Ramos (cell line): ENCODE measurements around the gene C6orf62.
"Not testable (repeated sequence)": the region's sequence is repeated elsewhere in the genome, so short reads cannot be mapped to it uniquely, and the experiment has no call there.

Experiments used
- in situ Hi-C: fragments of 300-500 bp; cut with MboI; formaldehyde crosslinking; loops from one replicate; pipeline ENCODE4 v1.14.3; 2022; ENCODE audit warnings: low sequenced_read_pairs; ENCODE audit not compliant: unreplicated experiment

C6orf62 gene

GRCh38 chr6:24672620-24673182 lies 46.3 kb downstream of the C6orf62 start:
- in situ Hi-C loops = no loop called here

GRCh38 chr6:24671077-24671476 lies 47.9 kb downstream of the C6orf62 start:
- in situ Hi-C loops = not testable (repeated sequence)

- in situ Hi-C loops = not testable (repeated sequence)
Observed at GRCh38 chr6:24670492-24670891, 48.5 kb downstream of the C6orf62 start.

- in situ Hi-C loops = no loop called here
Observed at GRCh38 chr6:24668997-24669361, 50.0 kb downstream of the C6orf62 start.

DNA sequence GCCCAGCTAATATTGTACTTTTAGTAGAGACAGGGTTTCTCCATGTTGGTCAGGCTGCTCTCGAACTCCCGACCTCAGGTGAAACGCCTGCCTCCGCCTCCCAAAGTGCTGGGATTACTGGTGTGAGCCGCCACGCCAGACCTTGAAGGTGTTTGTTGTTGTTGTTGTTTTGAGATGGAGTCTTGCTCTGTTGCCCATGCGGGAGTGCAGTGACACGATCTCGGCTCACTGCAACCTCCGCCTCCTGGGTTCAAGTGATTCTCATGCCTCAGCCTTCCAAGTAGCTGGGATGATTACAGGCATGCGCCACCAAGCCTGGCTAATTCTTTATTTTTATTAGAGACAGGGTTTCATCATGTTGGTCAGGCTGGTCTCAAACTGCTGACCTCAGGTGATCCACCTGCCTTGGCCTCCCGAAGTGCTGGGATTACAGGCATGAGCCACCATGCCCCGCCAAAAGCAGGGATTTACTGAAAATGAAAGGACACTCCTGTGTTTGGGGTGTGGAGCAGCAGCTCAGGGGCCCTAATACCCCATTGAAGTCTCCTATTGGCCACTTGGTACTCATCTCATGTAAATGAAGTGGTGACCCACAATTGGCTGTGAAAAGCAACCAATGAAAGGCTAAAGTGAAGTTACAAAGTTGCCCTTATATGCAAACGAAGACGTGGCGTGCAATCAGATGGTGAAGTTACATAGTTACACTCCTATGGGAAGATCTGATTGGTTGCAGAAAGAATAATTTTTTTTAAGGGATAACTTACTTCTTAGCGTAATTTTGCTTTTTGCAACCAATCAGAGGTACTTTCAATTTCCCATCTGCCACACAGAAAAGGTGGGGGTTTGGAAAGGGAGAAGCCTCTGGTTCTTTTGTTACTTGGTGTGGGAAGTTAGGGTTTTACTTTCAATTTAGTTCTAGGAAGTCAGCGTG lies 50.6 kb downstream of the C6orf62 start:
- in situ Hi-C loops = not testable (repeated sequence)

GRCh38 chr6:24667378-24667803 lies 51.6 kb downstream of the C6orf62 start:
- in situ Hi-C loops = no loop called here

DNA sequence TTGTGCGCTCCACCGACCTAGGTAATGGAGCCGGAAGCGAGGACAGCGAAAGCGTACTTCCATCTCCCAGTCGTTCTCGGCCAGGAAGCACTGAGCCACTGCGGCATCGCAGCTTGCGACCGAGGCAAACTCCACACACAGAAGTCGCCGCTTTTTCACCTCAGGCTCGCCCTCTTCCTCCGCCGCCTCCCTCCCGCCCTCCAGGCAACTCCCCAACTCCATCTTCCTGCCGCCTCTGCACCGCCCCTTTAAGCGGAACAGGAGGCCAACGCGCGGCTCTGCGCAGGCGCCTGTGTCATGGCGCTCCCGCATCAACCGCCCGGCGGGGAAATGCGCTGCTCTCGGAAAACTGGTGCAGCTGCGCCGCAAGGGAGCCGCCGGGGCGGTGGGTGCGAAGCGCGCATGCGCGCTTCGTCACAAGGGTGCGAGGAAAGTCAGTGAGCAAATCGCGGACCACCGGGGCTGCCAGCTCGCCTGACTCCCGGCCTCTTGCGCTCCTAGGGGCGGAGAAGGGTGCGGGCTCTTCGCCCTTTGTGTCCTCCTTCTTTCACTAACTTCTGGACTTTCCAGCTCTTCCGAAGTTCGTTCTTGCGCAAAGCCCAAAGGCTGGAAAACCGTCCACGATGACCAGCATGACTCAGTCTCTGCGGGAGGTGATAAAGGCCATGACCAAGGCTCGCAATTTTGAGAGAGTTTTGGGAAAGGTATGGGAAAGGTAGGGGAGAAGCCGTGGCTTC lies 52.1 kb downstream of the C6orf62 start, which contains the start of the genes ACOT13 and TDP2:
ACOT13 (plus strand) TSS at position 437 of the 737 bp plus-strand sequence; CDS start at position 624, 187 bp downstream.
TDP2 (minus strand) TSS at position 259 of the 737 bp plus-strand sequence; CDS start at position 222, 37 bp downstream.
- in situ Hi-C loops = no loop called here

GRCh38 chr6:24666097-24666640 lies 52.8 kb downstream of the C6orf62 start:
- in situ Hi-C loops = no loop called here

GRCh38 chr6:24664046-24664987 lies 54.6 kb downstream of the C6orf62 start:
- in situ Hi-C loops = no loop called here

DNA sequence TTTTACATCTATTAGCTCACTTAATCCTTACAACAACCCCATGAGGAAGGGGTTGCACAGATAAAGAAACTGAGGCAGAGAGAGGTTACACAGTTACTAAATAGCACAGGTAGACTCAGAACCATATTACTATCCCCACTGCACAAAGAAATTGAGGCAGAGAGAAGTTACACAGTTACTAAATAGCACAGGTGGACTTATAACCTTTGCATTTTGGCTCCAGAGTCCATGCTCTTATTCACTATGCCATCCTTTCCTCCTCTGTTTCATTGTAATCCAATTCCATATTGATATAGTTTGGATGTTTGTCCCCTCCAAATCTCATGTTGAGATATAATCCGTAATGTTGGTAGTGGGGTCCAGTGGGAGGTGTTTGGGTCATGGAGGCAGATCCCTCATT lies 55.8 kb downstream of the C6orf62 start:
- in situ Hi-C loops = no loop called here

GRCh38 chr6:24662236-24662635 lies 56.7 kb downstream of the C6orf62 start:
- in situ Hi-C loops = no loop called here

- in situ Hi-C loops = not testable (repeated sequence)
Observed at GRCh38 chr6:24661759-24662158, 57.2 kb downstream of the C6orf62 start.

DNA sequence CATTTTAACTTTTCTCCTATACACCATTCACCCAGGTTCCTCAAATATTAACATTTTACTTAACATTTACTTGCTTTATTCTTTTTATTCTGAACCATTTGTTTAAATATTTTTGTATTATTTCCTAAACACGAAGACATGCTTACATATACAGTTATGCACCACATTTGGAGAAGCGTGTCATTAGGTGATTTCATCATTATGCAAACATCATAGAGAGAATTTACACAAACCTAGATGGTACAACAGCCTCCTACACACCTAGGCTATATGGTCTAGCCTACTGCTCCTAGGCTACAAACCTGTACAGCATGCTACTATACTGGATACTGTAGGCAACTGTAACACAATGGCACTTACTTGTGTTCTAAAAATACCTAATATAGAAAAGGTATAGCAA lies 58.8 kb downstream of the C6orf62 start:
- in situ Hi-C loops = no loop called here

DNA sequence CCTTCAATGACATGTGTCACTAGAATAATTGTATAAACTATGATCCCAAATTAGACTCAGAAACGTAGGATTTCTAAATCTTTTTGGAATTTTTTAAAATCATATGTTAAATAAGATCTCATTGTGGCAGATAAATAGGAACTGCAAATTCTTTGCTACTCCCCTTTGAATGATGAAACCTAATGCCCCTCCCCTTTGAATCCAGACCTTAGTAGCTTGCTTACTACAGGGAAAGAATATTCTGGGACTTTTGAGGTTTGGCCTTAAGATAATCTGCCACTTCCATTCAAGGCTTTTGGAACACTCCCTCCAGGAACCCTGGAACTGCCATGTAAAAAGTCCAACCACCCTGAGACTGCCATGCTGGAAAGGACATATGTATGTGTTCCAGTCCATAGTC lies 59.4 kb downstream of the C6orf62 start:
- in situ Hi-C loops = no loop called here

GRCh38 chr6:24658573-24659560 lies 60.1 kb downstream of the C6orf62 start:
- in situ Hi-C loops = no loop called here

DNA sequence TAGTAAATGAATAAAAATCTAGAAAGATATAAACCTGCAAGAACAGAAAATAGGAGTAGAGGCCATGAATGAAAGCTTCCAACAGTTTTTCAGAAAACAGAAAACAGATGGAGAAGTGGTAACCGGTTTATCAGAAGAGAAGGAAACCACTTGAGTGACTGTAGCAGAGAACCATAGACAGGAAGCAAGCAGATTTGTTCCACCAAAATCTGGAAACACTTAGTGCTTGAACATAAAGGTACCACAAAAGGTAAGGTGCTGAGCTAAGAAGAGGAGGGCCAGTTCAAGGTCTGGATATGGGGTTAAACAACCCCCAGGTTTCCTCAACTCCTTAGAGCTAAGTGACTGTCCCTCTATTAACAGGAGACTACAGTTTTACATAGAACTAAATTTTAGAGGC lies 63.7 kb downstream of the C6orf62 start:
- in situ Hi-C loops = no loop called here
